T-cell (primary cell): ENCODE data around the gene THOP1. TPM values are rescaled to one million over a fixed set of nuclear protein-coding genes. Genes with fewer than 3 reads are reported as not detected.

Source experiments
- ATAC-seq, 4 experiments: fragments of 200-7000 bp in 3 of 4; fragments of 150-1000 bp in 1 of 4; cut with Tn5 transposase; replicated peaks in 1 of 4; 1 replicate in 3 of 4; 2 replicates in 1 of 4; pipeline ENCODE4 v1.10.0; 2021; ENCODE audit warnings: moderate library complexity in 3 of 4, mild to moderate bottlenecking in 2 of 4, moderate number of reproducible peaks in 1 of 4
- CTCF ChIA-PET, 2 donors: fragments of 300-600 bp; sonication (Branson Sonifier 250); formaldehyde crosslinking; loops; one replicate each; lab custom pipeline; 2022; ENCODE audit warnings: antibody characterized with exemption in 2 of 2; lab: Charles Lee
- POLR2A ChIA-PET, 2 donors: fragments of 300-600 bp; sonication (Branson Sonifier 250); formaldehyde crosslinking; loops; one replicate each; lab custom pipeline; 2022; ENCODE audit warnings: antibody characterized with exemption in 2 of 2; lab: Charles Lee
- DNase-seq, 35 experiments: peaks; one replicate each; pipeline versions ENCODE4 v3.0.0 to v3.0.0-alpha.2; 2013 to 2023
- H3K27ac ChIP-seq: one replicate; pipeline ENCODE4 v1.5.1; 2013; ENCODE audit warnings: low read length
- H3K27me3 ChIP-seq, 2 experiments: replicated peaks in 1 of 2; 1 replicate in 1 of 2; 2 replicates in 1 of 2; pipeline versions ENCODE4 v1.6.1 to v1.7.0; 2013; ENCODE audit warnings: low read length in 1 of 2, mixed read lengths in 1 of 2; ENCODE audit not compliant: control insufficient read depth in 2 of 2, insufficient read depth in 2 of 2; ENCODE audit errors: extremely low read depth in 1 of 2
- H3K36me3 ChIP-seq, 2 donors: 1 replicate in 1 of 2; 2 replicates in 1 of 2; pipeline versions ENCODE4 v1.6.1 to v1.7.0; 2013; ENCODE audit warnings: low read length in 1 of 2; ENCODE audit not compliant: control insufficient read depth in 2 of 2, insufficient read depth in 1 of 2; ENCODE audit errors: extremely low read depth in 1 of 2
- H3K4me1 ChIP-seq, 2 experiments: 1 replicate in 1 of 2; 2 replicates in 1 of 2; pipeline versions ENCODE4 v1.6.1 to v1.7.0; 2013; ENCODE audit warnings: low read length in 2 of 2, mixed read lengths in 1 of 2; ENCODE audit not compliant: insufficient read depth in 2 of 2, control insufficient read depth in 1 of 2; ENCODE audit errors: extremely low read depth in 1 of 2
- H3K4me3 ChIP-seq, 2 donors: 1 replicate in 1 of 2; 2 replicates in 1 of 2; pipeline versions ENCODE4 v1.5.1 to v1.7.0; 2013; ENCODE audit warnings: mild to moderate bottlenecking in 2 of 2, low read length in 1 of 2, moderate library complexity in 1 of 2; ENCODE audit not compliant: control insufficient read depth in 1 of 2; ENCODE audit errors: extremely low read depth in 1 of 2
- H3K9me3 ChIP-seq: 2 replicates; pipeline ENCODE4 v1.7.0; 2013
- H3K27ac Mint-ChIP-seq, 2 donors: one replicate each; pipeline ENCODE4 v1.8.0; 2020 to 2021; ENCODE audit warnings: mild to moderate bottlenecking in 2 of 2, mixed read lengths in 2 of 2
- H3K27me3 Mint-ChIP-seq, 2 donors: one replicate each; pipeline ENCODE4 v1.8.0; 2021 to 2022; ENCODE audit warnings: mixed read lengths in 2 of 2
- H3K36me3 Mint-ChIP-seq: one replicate; pipeline ENCODE4 v1.8.0; 2021; ENCODE audit warnings: mixed read lengths
- H3K4me1 Mint-ChIP-seq, 3 donors: one replicate each; pipeline ENCODE4 v1.8.0; 2020 to 2022; ENCODE audit warnings: mixed read lengths in 3 of 3, mild to moderate bottlenecking in 1 of 3
- H3K4me3 Mint-ChIP-seq, 3 donors: one replicate each; pipeline ENCODE4 v1.8.0; 2020 to 2022; ENCODE audit warnings: mild to moderate bottlenecking in 3 of 3, mixed read lengths in 3 of 3, moderate library complexity in 3 of 3
- H3K9me3 Mint-ChIP-seq, 3 donors: one replicate each; pipeline ENCODE4 v1.8.0; 2020 to 2022; ENCODE audit warnings: mixed read lengths in 3 of 3
- WGBS: methylation state at CpG from one replicate; pipeline ENCODE4 v1.1.5; 2013; ENCODE audit warnings: missing lambda C conversion rate; ENCODE audit not compliant: insufficient coverage; 5-methylcytosine and 5-hydroxymethylcytosine counted together
- total RNA-seq, 35 experiments: library from RNA in 6 of 35; stranded (reverse) in 6 of 35; fragments of 120-200 nt in 1 of 35; gene quantifications; one replicate each; pipeline versions ENCODE4 v1.2.1 to v1.2.4 and lab custom pipeline; 2013 to 2026

The THOP1 gene
- total RNA-seq, 5 donors from 2014 or later (not counting 1 experiment from before 2014, with no cell fraction given): 30.8 to 46.6 (median 41.9) TPM

- Mint-ChIP-seq H3K27ac (no peak overlapping the region), H3K9me3 (no peaks in the 10 kb centered on the region), H3K4me3 (no peak overlapping the region), H3K4me1 (peaks cover 66 to 74% (median 68%) of the 10 kb centered on the region in 3 donors), H3K36me3 (peaks cover 5% of the 10 kb centered on the region), H3K27me3 (no peaks in the 10 kb centered on the region)
- no peaks in the 10 kb centered on the region for H3K9me3 ChIP-seq
- H3K27ac ChIP-seq: no peak overlapping the region
- H3K4me1 ChIP-seq: peaks cover 13 to 58% of the 10 kb centered on the region in 2 experiments
- DNase-seq: no peak
- H3K36me3 ChIP-seq: peaks cover 2% of the 10 kb centered on the region in 2 donors
- WGBS: 88% methylated on average over 7 of the region's 14 CpGs
- H3K27me3 ChIP-seq: peaks cover 0 to 4% of the 10 kb centered on the region in 2 experiments
- CTCF ChIA-PET: interaction anchor here (0.6 kb wide), 2 partner anchors 20 to 302 kb away, joined by 4 to 5 read pairs; no protein-coding TSS in a partner anchor
- POLR2A ChIA-PET: no interaction called here
- no peak overlapping the region for H3K4me3 ChIP-seq
- no peak for ATAC-seq
These were observed 6.1 kb upstream of the THOP1 start for GRCh38 chr19:2779121-2779740.

- H3K36me3 ChIP-seq: peaks cover 2% of the 10 kb centered on the region in 2 donors
- H3K4me1 ChIP-seq: peaks cover 13 to 59% of the 10 kb centered on the region in 2 experiments
- no peak for DNase-seq
- peak overlapping the region; percentile 14 to 86 (median 28) for H3K4me3 Mint-ChIP-seq
- H3K4me3 ChIP-seq: no peak overlapping the region
- H3K4me1 Mint-ChIP-seq: peaks cover 63 to 65% (median 65%) of the 10 kb centered on the region in 3 donors
- no peak for ATAC-seq
- H3K27me3 Mint-ChIP-seq: no peaks in the 10 kb centered on the region
- ChIA-PET POLR2A (no interaction called here), CTCF (no interaction called here)
- no peaks in the 10 kb centered on the region for H3K9me3 Mint-ChIP-seq
- H3K27ac Mint-ChIP-seq: peak overlapping the region in 1 of 2 donors; percentile 64
- no peak overlapping the region for H3K27ac ChIP-seq
- no peaks in the 10 kb centered on the region for H3K9me3 ChIP-seq
- 89% methylated on average over 7 of the region's 7 CpGs for WGBS
- peaks cover 3% of the 10 kb centered on the region for H3K36me3 Mint-ChIP-seq
- H3K27me3 ChIP-seq: peaks cover 0 to 4% of the 10 kb centered on the region in 2 experiments
These were observed 5.0 kb upstream of the THOP1 start for GRCh38 chr19:2780284-2780683.

GRCh38 chr19:2782329-2782935 lies 2.9 kb upstream of the THOP1 start:
- DNase-seq (peak in 2 of 35 experiments; percentile 12 to 17), ATAC-seq (no peak)
- Mint-ChIP-seq H3K27ac (peak overlapping the region; percentile 73), H3K9me3 (no peaks in the 10 kb centered on the region), H3K36me3 (no peaks in the 10 kb centered on the region), H3K4me1 (peaks cover 54 to 64% (median 62%) of the 10 kb centered on the region in 3 donors), H3K4me3 (peak overlapping the region; percentile 82 to 86 (median 84)), H3K27me3 (no peaks in the 10 kb centered on the region)
- ChIA-PET CTCF (interaction anchor here in 1 of 2 donors (0.5 to 0.8 kb wide), 2 partner anchors 134 to 1205 kb away, joined by 3 read pairs; no protein-coding TSS in a partner anchor), POLR2A (no interaction called here)
- WGBS: under 1% methylated on average over 18 of the region's 24 CpGs
- Histone ChIP-seq H3K4me3 (peak overlapping the region; percentile 90 to 93), H3K9me3 (no peaks in the 10 kb centered on the region), H3K27me3 (peaks cover 0 to 4% of the 10 kb centered on the region in 2 experiments), H3K36me3 (peaks cover 2% of the 10 kb centered on the region in 2 donors), H3K27ac (peak overlapping the region; percentile 80), H3K4me1 (peaks cover 11 to 56% of the 10 kb centered on the region in 2 experiments)

GRCh38 chr19:2782936-2783780 lies 2.1 kb upstream of the THOP1 start, which contains the start of gene SGTA:
TSS of gene SGTA (minus strand) at chr19:2783273. CDS start at chr19:2769068, 14,205 bp downstream.
- Histone ChIP-seq H3K27ac (peak within 1 kb of the TSS; percentile 80), H3K4me3 (peak within 1 kb of the TSS; percentile 90 to 93), H3K27me3 (peaks cover 0 to 4% of the 10 kb centered on the region in 2 experiments), H3K36me3 (peaks cover 2% of the 10 kb centered on the region in 2 donors), H3K4me1 (peaks cover 11 to 56% of the 10 kb centered on the region in 2 experiments), H3K9me3 (no peaks in the 10 kb centered on the region)
- WGBS: under 1% methylated on average over 60 of the region's 68 CpGs
- ATAC-seq: peak; percentile 56 to 72 (median 69)
- Mint-ChIP-seq H3K27me3 (no peaks in the 10 kb centered on the region), H3K4me3 (peak within 1 kb of the TSS; percentile 82 to 86 (median 84)), H3K4me1 (peaks cover 51 to 67% (median 64%) of the 10 kb centered on the region in 3 donors), H3K27ac (peak within 1 kb of the TSS; percentile 90 to 96), H3K36me3 (no peaks in the 10 kb centered on the region), H3K9me3 (no peaks in the 10 kb centered on the region)
- peak; percentile 91 to 98 (median 95) for DNase-seq
- ChIA-PET CTCF (interaction anchor here in 1 of 2 donors (0.5 to 0.8 kb wide), 2 partner anchors 135 to 1204 kb away, joined by 3 read pairs; no protein-coding TSS in a partner anchor), POLR2A (no interaction called here)

GRCh38 chr19:2783781-2784145 lies 1.5 kb upstream of the THOP1 start:
- Mint-ChIP-seq H3K27ac (peak overlapping the region; percentile 90 to 96), H3K9me3 (no peaks in the 10 kb centered on the region), H3K27me3 (no peaks in the 10 kb centered on the region), H3K4me3 (peak overlapping the region; percentile 82 to 86 (median 84)), H3K36me3 (no peaks in the 10 kb centered on the region), H3K4me1 (peaks cover 45 to 65% (median 61%) of the 10 kb centered on the region in 3 donors)
- DNase-seq: no peak
- Histone ChIP-seq H3K4me1 (peaks cover 11 to 56% of the 10 kb centered on the region in 2 experiments), H3K36me3 (peaks cover 0 to 2% of the 10 kb centered on the region in 2 donors), H3K27me3 (peaks cover 0 to 4% of the 10 kb centered on the region in 2 experiments), H3K9me3 (no peaks in the 10 kb centered on the region), H3K4me3 (peak overlapping the region in 1 of 2 donors; percentile 90), H3K27ac (peak overlapping the region; percentile 57)
- ATAC-seq: no peak
- ChIA-PET CTCF (interaction anchor here in 1 of 2 donors (0.6 kb wide), 1 partner anchor 58 kb away, joined by 3 read pairs; the partner anchor contains the start of gene ZNF555), POLR2A (no interaction called here)
- WGBS: 92% methylated on average over 4 of the region's 7 CpGs
